GM12873 (cell line): ENCODE results near the gene HEXD.

Source experiments
- TF ChIP-seq, protein P1 (sequence below): IDR thresholded peaks from 2 replicates; pipeline ENCODE4 v1.5.1; 2012; ENCODE audit warnings: low read depth, mild to moderate bottlenecking, moderate library complexity, low read length, control low read depth; ENCODE audit not compliant: insufficient read depth; ENCODE audit errors: missing control alignments

HEXD gene

DNA sequence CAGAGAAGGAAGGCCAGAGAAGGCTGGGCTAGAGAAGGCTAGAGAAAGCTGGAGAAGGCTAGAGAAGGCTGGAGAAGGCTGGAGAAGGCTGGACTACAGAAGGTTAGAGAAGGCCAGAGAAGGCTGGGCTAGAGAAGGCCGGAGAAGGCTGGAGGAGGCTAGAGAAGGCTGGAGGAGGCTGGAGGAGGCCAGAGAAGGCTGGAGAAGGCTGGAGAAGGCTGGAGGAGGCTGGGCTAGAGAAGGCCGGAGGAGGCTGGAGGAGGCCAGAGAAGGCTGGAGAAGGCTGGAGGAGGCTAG lies 6.7 kb downstream of the HEXD start:
- TF ChIP-seq, protein P1, sequence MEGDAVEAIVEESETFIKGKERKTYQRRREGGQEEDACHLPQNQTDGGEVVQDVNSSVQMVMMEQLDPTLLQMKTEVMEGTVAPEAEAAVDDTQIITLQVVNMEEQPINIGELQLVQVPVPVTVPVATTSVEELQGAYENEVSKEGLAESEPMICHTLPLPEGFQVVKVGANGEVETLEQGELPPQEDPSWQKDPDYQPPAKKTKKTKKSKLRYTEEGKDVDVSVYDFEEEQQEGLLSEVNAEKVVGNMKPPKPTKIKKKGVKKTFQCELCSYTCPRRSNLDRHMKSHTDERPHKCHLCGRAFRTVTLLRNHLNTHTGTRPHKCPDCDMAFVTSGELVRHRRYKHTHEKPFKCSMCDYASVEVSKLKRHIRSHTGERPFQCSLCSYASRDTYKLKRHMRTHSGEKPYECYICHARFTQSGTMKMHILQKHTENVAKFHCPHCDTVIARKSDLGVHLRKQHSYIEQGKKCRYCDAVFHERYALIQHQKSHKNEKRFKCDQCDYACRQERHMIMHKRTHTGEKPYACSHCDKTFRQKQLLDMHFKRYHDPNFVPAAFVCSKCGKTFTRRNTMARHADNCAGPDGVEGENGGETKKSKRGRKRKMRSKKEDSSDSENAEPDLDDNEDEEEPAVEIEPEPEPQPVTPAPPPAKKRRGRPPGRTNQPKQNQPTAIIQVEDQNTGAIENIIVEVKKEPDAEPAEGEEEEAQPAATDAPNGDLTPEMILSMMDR = no peak

DNA sequence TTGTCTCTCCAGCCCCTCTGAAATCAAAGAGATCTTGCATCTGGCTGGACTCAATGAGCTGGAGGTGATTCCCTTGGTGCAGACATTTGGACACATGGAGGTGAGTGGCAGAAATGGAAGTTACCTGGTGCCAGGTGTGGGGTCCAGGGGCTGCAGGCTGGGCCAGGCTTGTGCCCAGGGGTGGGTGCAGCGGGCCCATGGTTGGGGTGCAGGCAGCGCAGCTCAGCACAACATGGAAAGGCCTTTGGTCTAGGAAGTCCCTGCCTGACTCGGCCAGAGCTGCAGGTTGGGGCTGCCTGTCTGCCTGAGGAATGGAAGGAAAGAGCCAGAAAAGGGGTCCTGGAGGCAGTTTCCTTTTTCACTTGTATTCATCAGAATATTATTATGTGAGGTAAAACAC lies 10.4 kb downstream of the HEXD start:
- TF ChIP-seq, protein P1 = no peak

DNA sequence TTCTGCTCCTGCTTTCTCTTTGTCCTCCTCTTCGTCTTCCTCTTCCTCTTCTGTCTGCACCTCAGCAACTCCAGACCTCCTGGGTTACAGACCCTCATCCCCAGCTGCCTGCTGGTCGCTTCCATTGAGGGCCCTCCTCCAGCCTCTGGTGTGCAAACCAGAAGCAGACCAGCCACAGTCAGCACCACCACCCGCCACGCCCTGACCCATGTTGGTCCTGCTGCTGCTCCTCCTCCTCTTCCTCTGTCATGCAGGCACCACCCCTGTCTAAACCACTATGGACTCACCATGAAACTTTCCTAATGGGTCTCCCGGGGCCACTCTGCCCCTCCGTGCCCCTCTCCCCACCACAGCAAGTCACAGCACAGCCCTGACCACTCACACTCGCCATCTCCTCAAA lies 11.7 kb downstream of the HEXD start:
- TF ChIP-seq, protein P1 = no peak

DNA sequence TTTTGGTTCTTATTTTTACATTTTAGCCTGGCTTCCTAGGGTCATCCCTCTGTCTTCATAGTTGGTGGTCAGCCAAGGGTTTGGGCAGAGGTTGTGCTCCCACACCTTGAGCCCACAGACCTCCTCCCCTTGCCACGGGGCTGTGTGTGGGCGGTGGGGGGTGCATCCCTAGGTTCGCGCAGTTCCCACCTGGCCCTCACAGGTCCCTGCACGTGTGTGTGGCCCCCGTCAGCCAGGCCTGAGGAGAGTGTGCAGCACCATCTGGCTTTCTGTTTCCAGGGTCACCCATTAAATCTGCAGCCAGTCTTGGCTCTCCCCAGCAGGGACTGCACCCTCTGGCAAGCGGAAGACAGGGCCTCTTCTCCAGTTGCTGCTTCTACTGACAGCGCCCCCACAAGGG lies 13.9 kb downstream of the HEXD start:
- TF ChIP-seq, protein P1 = no peak

DNA sequence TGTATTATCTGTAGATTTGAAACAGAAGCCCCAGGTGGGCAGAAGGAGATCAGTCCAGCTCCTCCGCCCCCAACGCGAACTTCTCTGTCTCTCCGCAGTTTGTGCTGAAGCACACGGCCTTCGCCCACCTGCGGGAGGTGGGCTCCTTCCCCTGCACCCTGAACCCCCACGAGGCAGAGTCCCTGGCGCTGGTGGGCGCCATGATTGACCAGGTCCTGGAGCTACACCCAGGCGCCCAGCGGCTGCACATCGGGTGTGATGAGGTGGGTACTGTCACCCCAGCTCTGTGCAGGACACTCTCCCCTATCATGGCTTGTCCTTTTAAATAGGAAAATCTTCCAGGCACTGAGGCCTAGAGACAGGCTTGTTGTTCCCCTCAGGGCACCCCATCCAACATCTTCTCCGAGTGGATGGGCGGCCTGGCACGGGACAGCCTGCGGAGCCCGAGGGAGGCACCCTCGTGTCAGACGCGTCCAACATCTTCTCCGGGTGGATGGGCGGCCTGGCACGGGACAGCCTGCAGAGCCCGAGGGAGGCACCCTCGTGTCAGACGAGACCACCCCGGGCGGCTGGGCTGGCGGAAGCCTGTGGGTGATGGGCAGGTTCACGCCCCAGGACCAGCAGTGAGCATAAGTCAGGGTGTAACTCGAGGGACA lies 15.5 kb downstream of the HEXD start:
- TF ChIP-seq, protein P1 = no peak

GRCh38 chr17:82434216-82434565 lies 16.0 kb downstream of the HEXD start:
- TF ChIP-seq, protein P1 = no peak

DNA sequence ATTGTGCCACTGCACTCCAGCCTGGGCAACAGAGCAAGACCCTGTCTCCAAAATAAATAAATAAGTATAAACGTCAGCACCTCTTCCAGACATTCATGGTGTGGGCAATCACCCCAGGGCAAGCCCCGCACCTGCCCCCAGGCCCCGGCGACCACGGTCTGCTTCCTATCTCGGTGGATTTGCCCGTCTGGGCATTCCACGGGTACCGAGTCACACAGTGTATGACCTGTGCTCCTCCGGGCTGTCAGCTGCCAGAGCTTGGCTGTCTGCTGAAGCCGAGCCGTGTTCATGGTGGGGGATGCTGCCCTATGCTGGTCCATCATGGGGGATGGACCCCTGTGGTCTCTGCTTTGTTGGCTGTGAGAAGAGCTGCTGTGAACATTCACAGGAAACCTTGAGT lies 17.0 kb downstream of the HEXD start:
- TF ChIP-seq, protein P1 = no peak
